ENCODE results near the gene ZNF467.

ZNF467 gene

DNA sequence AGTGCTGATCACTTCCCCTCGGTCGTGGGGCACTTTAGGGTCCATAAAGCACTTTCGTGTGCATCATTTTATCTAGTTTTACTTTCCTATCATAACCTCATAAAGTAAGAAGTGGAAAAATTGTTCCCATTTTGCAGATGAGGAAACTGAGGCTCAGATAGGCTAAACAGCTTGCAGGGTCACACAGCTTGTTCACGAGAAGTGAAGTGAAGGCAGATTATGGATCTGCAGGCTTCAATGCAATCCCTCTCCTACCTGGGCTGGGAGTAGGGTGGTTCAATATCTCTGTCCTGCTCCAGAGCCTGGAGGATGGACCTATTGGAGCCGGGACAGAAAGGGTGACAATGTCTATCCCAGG lies 10.8 kb upstream of the ZNF467 start:
- DNase-seq, result no peak

DNA sequence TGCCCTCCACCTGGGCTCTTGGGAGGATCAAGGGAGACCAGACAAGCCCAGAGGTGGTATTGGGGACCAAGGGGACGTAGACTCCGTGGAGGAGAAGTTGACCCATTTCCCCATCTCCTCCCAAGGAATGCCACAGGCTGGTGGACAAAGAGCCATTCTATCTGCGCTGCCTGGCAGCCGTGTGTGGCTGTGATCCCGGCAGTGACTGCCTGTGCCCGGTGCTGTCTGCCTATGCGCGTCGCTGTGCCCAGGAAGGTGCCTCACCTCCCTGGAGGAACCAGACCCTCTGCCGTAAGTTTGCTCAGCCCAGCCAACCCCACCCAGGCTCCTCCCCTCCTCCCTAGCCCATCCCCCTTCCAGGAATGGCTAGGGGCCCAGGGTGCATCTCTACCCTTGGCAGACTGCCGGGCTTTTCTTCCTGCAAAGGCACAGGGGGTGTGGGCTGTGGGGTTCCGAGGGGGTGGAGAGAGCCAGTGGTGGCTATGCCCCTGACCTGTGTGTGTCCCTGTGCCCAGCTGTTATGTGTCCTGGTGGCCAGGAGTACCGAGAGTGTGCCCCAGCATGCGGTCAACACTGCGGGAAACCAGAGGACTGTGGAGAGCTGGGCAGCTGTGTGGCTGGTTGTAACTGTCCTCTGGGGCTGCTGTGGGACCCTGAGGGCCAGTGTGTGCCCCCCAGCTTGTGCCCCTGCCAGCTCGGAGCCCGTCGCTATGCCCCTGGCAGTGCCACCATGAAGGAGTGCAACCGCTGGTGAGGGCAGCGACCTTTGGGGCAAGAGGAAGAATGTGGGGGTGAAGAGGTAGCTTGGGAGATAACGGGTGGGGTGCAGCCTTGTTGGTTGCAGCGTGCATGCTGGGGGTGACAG lies 10.2 kb upstream of the ZNF467 start:
- no peak for DNase-seq

DNA sequence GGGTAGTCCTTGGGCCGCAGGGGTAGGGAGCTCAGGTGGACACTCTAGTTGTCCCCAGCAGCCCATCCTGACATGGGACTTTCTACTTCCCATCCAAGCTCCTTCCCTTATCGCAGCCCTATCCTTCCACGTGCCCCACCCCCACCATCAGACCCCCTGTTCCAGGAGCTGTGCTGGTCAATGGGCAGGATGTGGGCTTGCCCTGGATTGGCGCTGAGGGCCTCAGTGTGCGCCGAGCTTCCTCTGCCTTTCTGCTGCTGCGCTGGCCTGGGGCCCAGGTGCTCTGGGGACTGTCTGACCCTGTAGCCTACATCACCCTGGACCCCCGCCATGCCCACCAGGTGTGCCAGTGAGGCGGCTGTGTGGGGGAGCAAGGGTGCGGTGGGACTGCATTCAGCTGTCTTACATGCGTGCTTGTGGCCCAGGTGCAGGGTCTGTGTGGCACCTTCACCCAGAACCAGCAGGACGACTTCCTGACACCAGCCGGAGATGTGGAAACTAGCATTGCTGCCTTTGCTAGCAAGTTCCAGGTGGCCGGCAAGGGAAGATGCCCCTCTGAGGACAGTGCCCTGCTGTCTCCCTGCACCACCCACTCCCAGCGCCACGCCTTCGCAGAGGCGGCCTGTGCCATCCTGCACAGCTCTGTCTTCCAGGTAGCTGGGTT lies 9.4 kb upstream of the ZNF467 start:
- no peak for DNase-seq

DNA sequence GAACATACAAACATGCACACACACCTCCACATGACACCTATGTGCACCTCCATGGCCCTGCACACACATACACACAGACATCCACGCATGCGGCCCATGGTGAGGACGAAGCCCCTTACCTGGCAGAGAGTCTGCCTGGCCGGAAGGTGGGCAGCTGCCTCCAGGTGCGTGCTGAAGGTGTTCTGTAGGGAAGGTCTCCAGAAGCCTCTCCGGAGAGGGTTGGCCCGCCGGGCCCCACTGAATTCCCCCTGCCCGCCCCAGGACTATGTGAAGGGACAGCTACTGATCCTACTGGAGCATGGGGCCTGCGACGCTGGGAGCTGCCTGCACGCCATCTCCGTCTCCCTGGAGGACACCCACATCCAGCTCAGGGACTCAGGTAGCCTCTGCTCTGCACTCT lies 8.5 kb upstream of the ZNF467 start:
- no peak for DNase-seq

DNA sequence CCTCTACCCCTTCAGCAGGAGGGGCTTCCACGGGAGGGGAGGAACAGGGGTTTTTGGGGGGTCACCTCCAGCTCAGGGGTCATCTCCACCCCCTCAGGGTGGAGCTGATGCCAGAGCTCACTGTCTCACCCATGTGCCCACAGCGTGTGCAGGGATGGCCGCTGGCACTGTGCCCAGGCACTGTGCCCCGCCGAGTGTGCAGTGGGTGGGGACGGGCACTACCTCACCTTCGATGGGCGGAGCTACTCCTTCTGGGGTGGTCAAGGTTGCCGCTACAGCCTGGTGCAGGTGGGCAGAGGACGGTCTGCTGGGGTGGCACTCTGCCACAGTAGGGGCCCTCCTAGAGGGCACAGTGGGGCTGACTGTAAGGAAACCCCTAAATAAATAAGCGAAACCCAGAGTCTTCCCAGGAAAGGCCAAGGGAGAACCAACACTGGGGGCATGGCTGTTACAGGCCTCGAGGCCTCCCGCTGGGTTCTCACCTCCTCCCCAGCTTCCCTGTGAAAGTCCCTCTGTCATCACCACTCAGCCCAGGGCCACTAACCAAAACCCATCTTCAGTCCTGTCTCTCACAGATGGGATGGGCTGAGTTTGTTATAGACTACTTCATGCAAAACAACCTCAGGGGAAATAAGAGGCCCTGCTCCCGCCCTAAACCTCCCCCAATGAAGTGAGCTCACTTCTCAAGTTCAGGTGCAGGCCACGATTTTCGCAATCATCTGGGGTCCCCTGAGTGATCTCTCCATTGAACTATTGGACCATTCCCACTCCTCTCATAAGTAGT lies 7.4 kb upstream of the ZNF467 start:
- no peak for DNase-seq

DNA sequence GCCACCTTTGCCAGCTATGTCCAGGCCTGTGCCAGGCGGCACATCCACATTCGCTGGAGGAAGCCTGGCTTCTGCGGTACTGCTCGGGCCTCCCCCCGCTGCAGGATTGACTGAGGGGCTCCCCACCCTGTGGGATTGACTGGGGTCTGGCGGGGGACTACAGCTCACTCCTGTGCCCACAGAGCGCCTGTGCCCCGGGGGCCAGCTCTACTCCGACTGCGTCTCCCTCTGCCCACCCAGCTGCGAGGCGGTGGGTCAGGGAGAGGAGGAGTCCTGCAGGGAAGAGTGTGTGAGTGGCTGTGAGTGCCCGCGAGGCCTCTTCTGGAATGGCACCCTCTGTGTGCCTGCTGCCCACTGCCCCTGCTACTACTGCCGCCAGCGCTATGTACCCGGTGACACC lies 6.7 kb upstream of the ZNF467 start:
- no peak for DNase-seq

DNA sequence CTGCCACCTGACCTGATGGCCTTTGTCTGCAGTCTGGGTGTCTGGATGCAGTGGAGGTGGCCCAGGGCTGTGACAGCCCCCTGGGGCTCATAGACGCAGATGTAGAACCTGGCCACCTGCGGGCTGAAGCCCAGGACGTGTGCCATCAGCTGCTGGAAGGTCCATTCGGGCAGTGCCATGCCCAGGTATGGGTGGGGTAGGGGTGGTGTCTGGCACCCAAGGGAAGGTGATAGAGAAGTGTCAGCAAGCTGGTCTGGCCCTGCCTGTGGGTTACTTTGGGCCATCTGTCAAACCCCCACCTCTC lies 6.1 kb upstream of the ZNF467 start:
- DNase-seq, result no peak

DNA sequence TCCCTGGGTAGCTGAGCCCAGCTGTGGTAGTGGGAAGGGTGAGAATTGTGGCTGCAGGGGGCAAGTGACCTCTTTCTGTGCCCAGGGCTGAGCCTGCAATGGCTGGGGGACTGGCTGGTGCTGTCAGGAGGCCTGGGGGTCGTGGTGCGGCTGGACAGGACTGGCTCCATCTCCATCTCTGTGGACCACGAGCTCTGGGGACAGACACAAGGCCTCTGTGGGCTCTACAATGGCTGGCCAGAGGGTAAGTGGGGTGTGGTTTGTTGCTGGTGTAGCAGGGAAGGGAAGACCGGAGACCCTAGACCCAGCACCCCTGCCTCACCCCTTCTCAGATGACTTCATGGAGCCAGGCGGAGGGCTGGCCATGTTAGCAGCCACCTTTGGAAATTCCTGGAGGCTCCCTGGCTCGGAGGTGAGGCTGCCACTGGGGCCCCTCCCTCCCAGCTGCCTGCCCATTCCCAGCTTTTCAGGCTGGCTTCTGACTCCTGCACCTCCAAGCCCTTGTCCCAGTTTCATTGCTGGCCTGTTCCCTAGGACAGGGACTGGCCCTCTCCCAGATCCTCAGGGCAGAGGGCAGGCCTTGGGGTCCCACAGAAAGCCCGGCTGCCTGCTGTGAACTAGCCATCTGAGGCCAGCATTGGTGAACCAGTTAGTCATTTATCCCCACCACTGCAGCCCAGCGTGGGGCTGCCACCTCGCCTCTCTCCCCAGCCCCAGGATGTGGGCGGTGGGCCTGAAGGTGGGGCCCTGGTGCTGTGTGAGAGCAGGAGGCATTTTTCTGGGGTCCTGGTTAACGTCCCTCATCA lies 5.5 kb upstream of the ZNF467 start:
- DNase-seq, result no peak

DNA sequence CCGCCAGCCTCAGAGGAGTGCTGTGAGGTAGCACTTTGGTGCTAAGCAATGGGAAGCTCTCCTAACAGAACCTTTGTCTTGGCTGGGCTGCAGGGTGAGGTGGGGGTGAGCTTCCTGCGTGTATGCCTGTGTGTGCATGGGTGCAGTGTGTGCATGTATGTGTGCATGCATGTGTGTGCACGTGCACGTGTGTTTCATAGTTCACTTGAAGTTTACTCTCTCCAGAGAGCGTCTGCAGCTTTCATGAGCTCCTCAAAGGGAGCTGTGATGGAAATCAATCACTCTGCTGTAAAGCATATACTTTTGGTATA lies 4.9 kb upstream of the ZNF467 start:
- DNase-seq, result no peak

DNA sequence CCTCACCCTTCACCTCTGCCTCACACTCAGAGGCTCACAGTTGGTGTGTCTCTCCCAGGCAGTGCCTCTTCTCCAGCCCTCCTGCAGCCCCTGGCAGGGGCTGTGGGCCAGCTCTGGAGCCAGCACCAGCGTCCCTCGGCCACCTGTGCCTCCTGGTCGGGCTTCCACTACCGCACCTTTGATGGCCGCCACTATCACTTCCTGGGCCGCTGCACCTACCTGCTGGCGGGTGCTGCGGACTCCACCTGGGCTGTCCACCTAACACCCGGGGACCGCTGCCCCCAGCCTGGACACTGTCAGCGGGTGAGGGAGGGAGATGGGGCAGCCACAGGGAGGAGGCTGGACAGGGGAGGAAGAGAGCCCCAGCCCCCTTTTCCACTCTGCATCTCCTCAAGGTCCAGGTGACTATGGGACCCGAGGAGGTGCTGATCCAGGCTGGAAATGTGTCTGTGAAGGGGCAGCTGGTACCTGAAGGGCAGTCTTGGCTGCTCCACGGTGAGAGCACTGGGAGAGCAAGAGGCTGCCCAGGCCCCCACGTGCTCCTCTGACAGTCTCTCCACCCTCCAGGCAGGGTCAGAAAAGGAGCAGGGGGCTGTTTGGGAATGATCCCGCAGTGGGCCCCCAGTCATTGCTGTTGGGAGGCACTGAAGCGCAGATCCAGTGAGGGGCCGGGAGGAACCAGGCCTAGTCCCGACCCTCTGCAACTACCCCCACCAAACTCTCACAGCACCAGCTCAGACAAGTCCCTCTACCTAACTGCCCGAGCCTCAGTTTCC lies 4.4 kb upstream of the ZNF467 start:
- DNase-seq, result no peak

DNA sequence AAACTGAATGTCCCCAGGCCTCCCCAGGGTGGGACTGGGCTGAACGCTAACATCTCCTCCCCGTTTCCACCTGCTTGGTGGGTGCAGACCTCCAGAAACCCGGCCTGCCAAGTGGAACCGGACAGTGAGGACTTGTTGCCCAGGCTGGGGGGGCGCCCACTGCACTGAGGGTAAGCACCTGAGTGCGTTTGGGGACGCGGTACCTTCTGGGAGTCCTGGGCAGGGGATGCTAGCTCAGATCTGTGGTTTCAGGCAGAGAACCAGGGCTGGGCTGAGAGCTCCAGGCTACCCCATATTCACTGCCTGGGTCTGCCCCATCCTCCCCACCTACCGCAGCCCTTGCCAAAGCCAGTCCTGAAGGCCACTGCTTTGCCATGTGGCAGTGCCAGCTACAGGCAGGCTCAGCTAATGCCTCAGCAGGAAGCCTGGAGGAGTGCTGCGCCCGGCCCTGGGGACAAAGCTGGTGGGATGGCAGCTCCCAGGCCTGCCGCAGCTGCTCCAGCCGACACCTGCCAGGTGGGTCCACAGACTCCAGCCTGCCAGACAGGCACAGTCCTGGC lies 3.5 kb upstream of the ZNF467 start:
- DNase-seq, result no peak

DNA sequence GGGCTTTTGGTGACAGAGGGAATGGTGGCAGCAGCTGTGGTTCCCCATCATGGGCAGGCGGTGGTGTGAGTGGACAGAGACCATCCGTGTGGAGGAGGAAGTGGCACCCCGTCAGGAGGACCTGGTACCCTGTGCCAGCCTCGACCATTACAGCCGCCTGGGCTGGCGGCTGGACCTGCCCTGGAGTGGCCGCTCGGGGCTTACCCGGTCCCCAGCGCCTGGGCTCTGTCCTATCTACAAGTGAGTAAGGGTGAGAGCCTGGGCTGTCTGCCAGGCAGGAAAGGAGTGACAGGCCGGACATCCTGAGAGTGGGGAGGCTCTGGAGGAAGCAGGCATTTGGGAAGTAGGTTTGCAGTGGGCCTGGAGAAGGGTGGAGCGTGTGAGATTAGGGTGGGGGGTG lies 2.9 kb upstream of the ZNF467 start:
- no peak for DNase-seq

DNA sequence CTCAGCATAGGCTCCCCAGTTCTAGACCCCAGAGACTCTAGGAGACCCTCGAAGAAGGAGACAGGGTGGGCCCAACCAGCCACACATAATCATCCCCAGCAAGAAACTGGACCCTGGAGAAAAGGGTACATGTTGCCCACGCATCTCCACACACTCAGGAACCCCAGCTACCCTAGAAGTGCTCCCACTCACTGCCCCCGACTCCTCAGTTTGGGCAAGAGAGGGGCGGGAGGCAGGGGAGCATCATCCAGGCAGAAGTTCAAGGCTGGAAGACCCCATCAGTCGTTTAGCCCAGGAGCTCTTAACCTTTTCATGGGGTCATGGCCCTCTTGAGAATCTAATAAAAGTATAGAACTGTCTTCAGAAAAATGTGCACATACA lies 1.8 kb upstream of the ZNF467 start:
- DNase-seq, result no peak

DNA sequence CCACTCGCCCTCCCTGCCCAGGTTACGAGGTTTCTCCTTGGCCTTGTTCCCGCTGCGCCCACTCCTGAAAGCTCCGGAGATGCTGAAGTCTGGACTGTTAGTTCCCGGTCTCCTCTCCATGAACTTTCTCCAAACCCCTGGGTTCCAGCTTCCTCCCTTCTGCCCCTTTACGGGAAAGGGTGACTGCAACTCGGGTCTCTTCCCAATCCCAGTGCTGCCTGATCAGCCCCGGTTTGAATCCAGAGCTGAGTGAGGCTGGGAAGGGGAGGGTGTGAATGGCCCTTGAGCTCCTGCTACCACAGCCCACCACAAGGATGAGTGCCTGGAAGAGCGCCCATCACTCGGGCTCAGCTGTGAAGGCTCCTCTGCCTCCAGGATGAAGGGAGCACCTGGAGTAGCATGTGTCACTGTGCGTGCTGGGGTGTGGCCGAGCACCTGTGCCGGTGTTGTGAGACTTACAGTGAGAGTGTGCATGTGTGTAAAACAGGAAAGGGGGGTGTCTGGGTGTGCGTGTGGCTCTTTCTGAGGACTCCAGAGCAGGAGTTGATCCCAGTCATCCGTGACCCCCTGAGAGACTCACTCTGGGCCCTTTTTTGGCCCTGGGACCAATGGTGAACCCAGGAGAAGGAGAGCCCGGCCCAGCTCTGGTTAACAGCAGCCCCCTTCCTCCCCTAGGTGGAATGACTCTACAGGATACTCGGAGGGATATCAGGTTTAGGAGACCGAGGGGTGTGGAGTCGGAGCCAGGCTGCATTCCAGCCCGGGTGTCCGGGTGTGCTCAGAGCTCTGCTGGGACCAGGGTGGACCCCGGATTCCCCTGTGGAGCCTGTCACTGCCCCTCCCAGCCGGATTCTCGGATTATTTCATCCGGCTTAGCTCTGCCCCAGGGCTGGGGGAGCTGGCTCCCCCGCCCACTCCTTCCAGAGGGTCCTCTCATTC lies 1.1 kb upstream of the ZNF467 start:
- no peak for DNase-seq

DNA sequence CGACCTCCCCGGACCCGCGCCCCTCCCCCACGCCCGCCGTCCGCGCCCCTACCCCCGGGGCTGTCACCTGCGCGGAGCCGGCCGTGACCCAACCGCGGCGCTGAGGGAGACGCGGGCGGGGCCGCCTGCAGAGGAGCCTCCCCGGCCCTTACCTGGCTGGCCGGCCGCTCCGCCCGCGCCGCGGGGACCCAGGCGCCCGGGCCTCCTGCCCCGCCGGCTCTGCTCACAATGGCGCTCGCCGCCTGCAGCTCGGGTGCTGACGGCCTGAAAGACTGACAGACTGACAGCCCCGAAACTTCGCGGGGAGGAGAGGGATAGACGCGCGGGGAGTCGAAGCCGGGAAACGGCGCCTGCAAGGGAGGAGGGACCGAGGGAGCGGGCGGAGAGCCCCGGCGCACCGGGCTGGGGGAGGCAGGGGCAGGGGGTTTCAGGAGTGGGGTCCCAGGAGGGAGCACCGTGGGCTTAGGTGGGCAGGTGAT lies 393 bp downstream of the ZNF467 start:
- peak; percentile 22 for DNase-seq

DNA sequence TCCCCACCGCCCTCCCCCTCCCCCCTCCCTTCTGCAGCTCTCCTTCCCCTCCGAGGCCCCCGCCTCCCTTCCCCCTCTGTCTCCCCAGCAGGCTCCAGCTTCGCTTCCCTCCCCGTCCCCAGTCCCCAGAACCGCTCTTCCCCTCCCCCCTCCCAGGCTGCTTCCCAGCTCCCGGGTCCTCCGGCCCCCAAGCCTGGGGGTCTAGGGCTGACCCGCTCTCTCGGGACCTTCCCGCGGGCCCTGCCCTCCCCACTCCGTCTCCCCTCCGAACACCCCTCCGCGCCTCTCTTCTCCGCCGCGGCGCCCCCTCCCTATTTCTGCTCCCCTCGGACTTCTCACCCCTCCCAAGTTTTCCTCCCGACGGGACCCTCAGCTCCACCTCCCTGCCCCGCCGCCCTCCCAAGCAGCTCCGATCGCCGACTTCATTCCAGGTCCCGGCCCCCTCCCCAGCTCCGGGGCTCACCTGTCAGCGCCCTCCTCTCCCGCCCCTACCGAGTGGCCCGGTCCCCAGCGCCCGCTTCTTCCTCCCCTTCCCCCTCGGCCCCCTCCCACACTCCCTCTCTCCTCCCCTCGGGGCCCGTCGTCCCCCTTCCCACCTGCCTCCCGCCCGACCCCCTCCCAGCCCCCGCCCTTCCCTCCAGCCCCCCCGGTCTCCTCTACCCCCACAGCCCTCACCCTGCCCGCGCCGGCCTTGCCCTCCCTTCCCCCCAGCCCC lies 990 bp downstream of the ZNF467 start:
- DNase-seq, result no peak

DNA sequence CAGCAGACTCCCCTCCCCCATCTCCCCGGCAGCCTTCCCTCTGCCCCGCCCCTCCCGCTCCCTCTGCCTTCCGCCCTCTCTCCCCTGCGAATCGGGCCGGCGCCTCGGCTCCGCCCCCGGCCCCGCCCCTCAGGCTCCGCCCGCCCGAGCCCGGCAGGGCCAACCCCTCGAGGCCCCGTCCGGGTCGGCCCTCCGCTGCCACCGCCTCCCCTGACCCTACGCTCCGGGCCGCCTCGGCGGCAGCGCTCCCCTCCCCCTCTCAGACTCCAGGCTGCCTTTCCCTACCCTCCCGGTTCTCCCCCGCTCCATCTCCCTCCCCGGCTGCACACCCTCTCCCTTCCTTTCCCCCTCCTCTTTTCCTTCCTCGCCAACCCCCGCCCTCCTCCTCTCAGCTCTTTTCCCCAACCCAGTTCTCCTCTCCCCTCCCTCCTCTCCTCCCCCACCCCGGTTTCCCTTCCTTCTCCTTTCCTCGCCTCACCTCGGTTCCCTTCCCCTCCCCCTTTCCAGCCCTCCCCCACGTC lies 1.6 kb downstream of the ZNF467 start:
- DNase-seq, result peak; percentile 75

DNA sequence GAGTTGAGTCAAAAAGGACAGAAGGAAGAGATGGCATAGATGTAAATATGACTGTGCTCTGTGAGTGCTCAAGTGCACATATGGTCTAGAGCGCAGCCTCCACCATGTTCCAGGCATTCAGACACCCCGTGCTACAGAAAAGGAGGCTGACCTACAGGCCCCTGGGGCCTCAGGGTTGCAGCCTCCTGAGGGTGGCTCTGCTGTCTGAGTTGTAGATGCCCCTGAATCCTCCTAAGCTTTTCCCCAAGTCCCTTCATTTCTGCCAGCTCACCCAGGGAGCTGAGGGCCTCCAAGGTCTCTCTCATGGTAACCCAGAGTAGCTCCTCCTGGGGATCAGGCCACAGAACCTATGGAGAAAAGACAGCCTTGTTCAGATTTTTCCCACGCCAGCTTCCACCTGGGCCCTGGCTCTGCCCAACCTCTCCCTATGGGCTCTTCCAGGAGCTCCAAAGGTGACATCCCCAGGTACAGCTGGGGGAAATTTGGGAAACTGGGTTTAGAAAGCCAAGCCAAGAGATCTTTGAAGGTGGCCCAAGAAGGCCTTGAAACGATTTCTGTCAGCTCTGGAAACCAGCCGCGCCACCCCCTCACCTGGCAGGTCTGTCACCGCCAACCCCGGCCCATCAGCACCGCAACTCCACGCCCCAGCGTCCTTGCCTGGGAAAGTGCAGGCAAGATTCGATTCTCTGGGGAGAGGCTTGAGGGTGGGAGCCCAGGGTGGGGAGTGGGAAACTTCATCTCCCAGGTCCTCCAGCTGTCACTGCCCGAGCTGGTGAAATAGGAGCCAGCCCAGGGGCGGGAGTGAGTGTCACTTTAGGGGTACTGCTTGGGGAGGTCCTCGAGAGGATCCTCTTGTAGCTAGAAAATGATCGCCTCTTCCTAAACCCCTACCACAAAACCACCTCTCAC lies 2.4 kb downstream of the ZNF467 start:
- no peak for DNase-seq

DNA sequence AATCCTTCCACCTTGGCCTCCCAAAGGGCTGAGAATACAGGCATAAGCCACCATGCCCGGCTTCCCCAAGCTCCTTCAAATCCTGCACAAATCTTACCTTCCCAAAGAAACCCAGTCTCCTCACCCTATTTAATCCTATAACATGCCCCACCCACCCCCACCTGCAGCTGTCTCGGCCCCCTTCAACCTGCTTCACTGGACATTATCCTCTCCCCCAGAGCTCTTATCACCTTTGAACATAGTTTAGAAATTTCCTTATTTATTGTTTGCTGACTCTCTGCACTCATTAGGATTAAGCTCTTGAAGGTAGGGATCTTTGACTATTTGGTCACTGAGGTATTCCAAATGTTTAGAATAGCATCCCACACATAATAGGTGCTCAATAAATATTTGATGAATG lies 3.5 kb downstream of the ZNF467 start:
- no peak for DNase-seq

All from effector CD4-positive, alpha-beta T cell (primary cell).